ENCODE data around the gene APLP2. TPM values are rescaled to one million over a fixed set of nuclear protein-coding genes. Genes with fewer than 3 reads are reported as not detected.

APLP2 gene
- polyA plus RNA-seq, 4 donors: 230 to 504 (median 454) TPM

DNA sequence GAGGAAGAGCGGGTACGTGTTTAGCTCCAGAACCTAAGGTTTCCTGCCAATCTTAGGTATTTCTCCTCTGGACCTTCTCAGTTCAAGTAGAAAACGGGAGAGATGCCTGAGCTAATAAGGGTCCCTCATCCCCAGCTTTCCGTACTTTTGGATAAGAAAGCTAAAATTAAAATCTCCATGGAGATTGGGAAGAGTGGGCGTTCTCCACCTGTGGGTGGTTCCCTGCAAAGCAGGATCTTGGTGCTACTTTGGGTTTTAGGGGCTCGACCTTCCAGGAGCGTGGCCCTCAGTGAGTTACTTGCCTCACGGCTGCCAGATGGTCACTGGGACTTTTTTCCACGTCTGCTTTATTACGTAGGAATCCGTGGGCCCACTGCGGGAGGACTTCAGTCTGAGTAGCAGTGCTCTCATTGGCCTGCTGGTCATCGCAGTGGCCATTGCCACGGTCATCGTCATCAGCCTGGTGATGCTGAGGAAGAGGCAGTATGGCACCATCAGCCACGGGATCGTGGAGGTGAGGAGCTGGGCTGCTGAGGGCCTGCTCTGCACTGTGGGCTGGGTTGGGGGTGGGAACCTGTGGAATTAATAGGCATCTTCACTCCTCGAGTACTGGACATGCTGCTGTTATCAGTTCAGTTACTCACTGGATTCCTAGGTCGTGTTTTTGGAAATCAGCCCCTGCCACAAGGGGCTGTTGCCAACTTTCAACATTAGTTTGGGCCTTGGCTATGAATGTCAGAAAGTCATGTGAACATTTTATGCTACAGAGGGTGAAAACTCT, 72.1 kb downstream of the APLP2 start:
- DNase-seq (ENCODE audit: low read depth in 4 of 4, low spot score in 3 of 4): no peak

DNA sequence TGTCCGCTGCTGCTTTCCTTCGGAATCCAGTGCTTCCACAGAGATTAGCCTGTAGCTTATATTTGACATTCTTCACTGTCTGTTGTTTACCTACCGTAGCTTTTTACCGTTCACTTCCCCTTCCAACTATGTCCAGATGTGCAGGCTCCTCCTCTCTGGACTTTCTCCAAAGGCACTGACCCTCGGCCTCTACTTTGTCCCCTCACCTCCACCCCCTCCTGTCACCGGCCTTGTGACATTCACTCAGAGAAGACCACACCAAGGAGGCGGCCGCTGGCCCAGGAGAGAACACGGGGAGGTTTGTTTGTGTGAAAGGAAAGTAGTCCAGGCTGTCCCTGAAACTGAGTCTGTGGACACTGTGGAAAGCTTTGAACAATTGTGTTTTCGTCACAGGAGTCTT, 74.4 kb downstream of the APLP2 start:
- DNase-seq (ENCODE audit: low read depth in 4 of 4, low spot score in 3 of 4): no peak

DNA sequence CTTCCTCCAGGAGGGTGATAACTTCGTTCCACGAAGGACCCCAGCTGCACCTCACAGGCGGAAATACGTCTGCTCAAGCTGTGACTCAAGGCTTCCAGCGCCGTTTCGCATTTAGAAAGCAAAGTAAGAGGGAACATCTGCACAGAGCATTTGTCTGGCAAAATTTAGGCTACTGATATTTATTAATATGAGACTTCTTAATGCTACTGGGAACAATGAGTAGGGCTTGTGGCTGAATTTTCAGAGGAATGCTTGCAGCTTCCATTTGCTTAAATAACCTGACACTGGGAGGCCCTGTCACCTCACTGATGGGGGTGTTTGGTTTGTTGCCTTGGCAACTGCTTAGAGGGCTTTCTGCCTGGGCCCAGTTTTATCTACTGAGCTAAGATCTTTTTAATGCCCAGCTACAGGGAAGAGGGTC, 75.2 kb downstream of the APLP2 start:
- DNase-seq (ENCODE audit: low read depth in 4 of 4, low spot score in 3 of 4): no peak

DNA sequence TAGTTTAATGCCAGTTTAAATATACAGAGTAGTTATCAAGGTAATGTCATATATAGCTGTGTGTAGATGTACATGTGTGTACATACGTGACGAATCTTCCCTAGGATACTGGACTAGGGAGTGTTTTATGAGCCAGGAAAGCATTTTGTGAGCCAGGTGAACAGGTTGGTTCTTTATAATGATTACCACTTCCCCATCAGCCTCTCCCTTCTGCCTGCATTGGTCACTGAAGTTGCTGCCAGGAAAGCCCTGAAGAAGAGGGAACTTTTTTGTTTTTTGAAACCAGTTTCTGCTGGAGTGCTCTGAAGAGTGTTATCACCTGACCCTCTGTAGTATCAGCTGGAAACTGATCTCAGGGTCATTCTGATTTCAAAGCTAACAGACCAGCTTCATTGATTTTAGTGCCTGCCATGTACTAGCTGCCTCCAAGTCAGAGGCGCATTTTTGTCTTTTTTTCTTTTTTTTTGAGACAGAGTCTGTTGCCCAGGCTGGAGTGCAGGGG, 75.7 kb downstream of the APLP2 start:
- DNase-seq (ENCODE audit: low read depth in 4 of 4, low spot score in 3 of 4): no peak

DNA sequence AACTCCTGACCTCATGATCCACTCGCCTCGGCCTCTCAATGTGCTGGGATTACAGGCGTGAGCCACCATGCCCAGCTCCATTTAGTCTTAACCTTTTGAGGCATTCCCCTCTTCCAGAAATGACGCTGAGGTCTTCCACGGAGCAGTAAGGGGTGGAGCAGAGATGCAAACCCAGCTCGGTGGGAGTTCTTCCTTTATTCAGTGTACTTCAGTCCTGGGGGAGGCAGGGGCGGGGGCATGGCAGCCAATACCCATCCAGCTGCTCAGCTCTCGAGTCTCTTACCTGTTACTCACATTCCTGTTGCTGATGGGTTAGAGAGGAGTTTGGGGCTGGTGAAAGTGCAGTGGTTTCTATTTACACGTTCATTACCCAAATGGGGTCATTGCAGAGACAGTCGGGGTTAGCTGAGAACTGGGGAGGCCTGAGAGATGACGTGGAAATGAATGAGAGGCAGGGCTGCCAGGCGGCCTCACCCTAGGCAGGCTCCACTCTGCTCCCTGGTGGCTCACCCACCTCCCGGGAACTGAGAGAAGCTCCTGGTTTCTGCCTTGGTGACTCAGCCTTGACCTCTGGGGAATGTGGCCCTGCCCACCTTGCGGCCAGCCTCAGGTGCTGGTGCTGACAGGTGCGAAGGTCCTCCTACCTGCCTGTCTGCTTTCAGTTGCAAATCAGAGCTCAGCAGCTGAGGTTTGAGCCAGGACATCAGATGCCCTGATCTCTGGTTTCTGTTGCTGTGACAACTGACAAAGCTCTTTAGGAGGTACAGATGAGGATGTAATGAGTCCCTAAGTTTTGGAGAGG, 76.5 kb downstream of the APLP2 start:
- DNase-seq (ENCODE audit: low read depth in 4 of 4, low spot score in 3 of 4): no peak

DNA sequence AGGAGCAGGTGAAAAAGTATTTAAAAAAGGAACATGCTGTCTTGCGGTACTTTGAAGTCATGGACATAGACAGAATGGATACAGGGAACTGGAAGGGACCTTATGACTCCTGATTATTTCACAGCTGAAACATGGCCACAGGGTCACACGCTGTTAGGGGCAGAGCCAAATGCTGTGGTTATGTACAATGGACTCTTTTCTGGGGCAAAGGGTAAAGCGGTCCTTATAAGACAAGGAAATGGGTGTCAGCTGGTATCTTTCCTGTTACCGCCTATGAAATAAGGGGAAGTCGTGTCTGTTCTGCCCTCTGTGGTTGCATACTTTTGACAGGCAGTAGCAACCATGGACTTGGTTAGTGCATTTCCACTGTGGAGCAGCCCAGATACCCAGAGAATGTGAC, 77.1 kb downstream of the APLP2 start:
- DNase-seq (ENCODE audit: low read depth in 4 of 4, low spot score in 3 of 4): no peak

DNA sequence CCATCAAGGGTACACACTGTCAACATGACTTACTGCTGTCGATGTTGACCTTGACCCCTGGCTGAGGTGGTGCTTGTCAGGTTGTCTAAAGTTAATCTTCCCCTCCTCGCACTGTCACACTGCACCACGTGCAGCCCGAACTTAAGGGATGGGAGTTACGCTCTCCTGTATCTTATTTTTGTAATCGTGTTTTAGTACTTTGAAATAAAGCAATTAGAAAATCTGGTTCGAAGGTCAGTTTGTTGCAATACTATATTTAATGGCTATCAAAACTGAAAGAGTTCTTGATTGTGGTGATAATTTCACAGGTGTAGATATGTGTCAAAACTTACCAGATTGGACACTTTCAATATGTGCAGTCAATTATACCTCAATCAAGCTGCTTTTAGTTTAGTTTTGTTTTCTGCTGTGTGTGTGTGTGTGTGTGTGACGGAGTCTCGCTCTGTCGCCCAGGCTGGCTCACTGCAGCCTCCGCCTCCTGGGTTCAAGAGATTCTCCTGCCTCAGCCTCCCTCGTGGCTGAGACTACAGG, 79.2 kb downstream of the APLP2 start:
- no peak for DNase-seq (ENCODE audit: low read depth in 4 of 4, low spot score in 3 of 4)

DNA sequence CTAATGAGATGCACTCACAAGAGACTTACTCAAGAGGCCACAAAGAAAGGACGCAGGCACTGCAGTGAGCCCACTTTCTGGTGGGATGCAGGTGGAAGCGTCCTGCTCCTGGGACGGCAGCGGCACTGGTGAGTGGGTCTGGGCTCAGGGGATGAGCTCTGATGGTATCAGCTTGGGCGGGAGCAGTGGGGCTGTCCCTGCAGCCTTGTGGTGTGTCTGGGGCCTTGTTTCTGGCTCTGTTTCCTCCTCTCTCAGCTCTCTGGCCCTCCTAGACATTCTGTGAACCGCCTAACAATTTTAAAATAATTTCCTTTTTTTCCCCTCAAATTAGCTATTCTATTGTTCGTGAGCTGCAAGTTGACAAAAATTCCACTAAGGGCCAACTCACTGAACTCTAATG, 81.1 kb downstream of the APLP2 start:
- no peak for DNase-seq (ENCODE audit: low read depth in 4 of 4, low spot score in 3 of 4)

DNA sequence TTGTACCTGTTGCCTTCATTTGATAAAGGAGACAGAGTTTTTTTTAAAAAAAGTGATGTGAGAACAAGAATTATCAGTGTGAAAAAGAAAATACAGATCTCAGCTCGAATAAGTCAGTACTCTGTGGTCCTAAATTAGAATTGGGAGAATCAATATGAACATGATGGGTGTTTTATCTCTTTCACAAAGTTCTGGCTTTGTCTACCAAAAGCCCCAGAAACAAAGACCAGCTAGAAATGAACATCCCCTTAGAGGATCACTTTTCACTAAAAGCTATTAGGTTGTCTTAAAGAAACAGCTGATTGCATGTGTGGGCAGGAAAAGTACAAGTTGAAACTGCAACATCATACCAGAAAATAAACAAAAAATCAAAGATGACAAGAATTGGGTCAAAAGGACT, 81.5 kb downstream of the APLP2 start:
- DNase-seq (ENCODE audit: low read depth in 4 of 4, low spot score in 3 of 4): no peak

DNA sequence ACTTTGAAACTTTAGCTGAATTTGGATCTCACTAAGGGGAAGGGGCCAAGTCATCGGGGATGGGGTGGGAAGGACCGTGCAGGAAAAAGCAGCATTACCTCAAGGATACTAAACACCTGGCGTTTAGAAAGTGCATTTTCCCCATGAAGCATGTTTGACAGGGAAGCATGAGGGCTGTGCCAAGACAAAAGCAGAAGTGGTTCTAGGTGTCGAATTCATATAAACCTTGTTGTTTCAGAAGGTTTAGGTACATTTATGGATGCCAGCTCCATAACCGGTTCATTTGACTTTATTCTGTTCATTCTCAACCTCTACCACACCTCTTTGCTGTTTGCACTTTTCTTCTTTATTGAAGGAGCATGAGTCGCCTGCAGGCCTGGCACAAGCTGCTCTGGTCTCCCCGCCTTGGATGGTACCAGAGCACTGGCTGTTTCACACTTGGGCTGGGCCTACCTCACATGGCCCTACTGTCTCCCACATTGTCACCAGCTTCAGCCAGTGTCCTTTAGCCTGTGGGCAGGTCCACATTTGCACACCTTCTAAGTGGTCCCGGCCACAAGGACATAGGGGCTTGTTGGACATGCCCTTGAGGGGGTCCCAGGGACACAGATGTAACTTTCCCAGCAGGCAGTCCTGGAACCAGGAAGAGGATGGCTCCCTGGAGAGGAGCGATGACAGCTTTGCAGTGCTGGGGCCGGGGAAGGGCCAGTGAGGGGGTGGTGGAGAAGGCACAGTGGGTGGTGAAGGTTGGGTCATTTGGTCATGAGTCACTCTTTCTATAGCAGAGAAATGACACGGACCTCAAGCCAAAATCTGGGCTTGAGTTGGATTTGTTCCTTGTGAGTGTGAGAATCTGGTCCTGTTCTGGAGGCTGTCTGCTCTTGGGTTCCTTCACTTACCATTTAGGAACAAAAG, 86.7 kb downstream of the APLP2 start:
- no peak for DNase-seq (ENCODE audit: low read depth in 4 of 4, low spot score in 3 of 4)

DNA sequence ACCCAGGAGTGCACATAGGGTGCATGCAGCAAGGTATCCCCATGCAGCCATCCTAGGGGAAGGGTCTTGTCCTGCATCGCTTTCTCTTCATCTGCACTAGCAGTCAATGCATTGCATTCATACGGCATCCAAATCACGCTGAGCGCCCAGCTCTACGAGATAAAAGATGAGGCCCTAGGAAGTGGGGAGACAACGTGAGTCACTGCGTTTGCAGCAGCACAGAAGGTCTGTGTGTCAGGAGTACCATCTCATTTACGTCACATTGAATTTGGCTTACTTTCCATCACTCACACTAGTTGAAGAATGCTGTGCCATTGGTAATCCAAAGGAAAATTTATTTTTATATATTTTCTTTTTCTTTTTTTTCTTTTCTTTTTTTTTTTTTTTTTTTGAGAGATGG, 87.4 kb downstream of the APLP2 start:
- DNase-seq (ENCODE audit: low read depth in 4 of 4, low spot score in 3 of 4): no peak

DNA sequence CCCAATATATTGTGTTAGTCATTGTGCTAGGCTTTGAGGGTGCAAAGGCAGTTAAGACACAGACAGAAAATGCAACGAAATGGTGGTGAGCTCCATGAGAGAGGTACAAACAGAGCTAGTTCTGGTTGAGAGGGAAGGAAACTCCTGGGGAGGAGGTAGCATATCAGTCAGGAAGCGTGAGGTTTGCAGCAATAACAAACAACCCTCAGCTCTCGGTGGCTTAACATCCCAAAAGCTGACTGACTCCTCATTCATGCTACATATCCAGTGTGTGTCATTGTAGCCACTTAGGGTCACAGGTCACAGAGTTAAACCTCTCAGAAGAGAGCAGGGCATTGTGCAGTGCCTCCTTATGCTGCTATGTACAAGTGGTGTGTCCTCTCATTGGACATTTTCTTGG, 88.1 kb downstream of the APLP2 start:
- DNase-seq (ENCODE audit: low read depth in 4 of 4, low spot score in 3 of 4): no peak

DNA sequence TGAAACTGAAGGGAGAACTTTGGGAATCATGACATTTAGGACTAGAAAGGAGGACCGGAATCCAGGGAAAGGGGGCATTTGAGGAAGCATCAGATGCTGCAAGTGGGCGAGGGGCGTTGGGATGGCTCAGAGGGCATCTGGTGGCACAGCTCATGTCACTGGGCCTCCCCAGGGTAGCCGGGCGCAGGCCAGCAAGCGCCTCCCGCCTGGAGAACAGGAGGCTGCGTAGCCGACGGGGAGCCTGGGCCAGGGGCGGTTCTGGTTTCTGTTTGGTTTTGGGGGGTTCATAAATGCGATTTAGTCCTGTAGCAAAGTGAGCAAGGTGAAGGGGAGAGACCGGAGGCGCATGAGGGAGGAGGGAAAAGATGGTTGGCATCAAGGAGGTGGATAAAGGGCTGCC, 89.4 kb downstream of the APLP2 start:
- DNase-seq (ENCODE audit: low read depth in 4 of 4, low spot score in 3 of 4): no peak

DNA sequence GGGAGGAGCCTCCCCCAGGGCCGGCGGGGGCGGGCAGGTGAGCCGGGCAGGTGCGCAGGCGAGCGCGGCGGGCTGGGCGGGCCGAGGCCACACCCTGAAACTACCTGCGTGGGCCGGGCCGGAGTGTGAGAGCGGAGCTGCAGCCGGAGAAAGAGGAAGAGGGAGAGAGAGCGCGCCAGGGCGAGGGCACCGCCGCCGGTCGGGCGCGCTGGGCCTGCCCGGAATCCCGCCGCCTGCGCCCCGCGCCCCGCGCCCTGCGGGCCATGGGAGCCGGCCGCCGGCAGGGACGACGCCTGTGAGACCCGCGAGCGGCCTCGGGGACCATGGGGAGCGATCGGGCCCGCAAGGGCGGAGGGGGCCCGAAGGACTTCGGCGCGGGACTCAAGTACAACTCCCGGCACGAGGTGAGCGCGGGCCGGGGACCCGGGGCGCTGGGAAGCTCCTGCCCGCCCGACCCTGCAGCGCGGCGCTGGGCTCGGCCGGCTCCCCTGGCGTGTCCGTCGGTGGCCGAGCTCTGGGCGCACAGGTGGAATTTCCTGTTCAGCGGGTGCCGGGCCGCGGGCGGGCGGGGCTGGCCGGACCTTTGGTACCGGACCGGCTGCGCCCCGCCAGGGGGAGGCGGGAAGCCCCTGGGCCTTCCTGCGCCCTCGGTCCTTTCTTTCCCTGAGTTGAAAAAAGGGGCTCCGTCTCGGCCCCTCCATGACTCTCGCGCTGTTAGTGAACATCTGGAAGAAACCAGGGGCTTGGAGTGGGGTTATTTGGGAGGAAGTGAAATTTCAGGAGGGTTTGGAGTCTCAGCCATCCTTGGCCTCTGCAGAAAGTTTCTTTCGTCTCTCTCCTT, 90.2 kb downstream of the APLP2 start, which contains the start of gene ST14:
Gene ST14 (plus strand): TSS at position 126 of the 841 bp plus-strand sequence. CDS start 198 bp downstream, at position 324.
- DNase-seq (ENCODE audit: low read depth in 4 of 4, low spot score in 3 of 4): no peak

DNA sequence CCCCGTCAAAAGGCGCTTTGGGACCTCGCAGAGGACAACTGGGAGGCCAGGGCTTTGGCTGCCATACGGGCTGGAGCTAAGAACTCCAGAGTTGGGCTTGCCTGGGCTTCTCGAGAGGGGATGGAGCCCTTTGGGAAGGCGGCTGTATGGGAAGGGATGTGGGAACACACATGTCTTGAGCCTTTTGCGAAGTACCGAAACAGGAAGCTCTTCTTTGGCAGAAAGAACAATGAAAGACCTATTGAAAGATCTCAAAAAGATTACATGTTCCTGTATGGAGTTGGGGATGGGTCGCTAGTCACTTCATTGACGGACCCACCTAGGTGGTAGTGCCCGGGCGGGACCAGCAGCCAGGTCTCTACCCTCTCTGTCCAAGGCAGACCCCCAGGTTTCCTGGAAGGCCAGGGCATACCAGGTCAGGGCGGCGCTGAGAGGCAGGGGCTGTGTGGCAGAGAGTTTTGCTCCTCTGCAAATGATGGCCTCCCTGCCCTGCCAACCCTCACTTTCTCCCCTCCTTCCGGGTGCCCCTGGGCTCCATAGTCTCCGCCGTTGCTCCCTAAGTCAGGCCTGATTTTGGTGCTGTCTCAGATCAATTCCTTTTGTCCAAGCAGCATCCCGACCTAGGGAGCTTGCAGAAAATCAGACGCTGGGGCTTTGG, 90.9 kb downstream of the APLP2 start:
- no peak for DNase-seq (ENCODE audit: low read depth in 4 of 4, low spot score in 3 of 4)

DNA sequence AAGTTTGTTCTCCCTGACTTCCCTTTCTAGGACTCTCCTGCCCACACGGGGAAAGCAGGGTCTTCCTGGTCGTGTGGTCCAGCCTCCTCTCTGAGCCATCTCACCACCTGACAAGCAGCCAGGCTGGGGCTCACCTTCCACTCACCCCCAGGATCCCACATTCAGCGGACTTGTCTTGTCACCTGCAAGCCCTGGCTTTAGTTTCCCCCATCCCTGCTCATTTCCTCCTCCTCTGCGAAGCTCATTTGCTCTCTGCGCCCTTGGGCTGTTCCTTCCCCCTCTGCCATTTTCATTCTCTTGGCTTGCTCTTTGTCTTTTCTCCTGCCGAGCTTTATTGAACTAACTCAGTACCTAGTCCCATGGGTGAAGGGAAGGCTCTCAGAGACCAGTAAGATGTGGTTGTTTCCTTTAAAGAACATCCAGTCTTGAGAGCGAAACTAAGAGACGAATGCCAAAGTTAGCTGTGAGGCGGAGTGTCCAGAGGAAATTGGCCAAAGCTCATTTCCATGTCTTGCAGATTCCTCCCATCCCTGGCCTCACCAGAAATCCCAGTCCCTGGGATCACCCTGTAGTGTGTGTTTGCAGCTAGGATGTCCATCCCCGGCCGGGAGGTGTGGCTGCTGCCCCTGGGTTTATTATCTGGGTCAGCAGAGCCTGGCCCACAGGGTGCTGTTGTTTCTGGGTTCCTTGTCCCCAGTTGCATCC, 91.9 kb downstream of the APLP2 start:
- DNase-seq (ENCODE audit: low read depth in 4 of 4, low spot score in 3 of 4): no peak

DNA sequence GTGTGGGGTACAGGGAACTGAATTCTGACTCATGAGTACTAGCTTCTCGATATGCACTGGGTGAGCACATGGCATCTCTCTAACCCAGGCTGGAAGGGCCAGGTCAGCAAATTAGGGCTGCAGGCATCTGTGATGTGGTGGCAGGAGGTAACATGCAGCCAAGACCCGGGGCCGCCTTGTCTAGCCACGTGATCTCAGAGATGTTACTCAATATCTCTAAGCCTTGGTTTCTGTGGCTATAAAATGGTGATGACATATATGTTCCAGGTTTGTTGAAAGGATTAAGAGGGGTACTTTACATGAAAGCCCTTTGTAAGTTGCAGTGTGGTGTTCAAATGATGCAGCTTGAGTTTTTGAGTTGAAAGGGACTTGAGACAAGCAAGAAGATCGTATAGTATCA, 93.0 kb downstream of the APLP2 start:
- DNase-seq (ENCODE audit: low read depth in 4 of 4, low spot score in 3 of 4): no peak

All from left renal pelvis (tissue), 4 donors.